DND-41 (cell line): ENCODE data around the gene RBL1.
A peak's percentile ranks its signal among the peaks of the same experiment; 100 is the strongest.

ENCODE experiments used
- ATAC-seq: fragments of 200-7000 bp; cut with Tn5 transposase; 3 replicates; pipeline ENCODE4 v1.9.1; 2021; ENCODE audit warnings: low read depth; ENCODE audit not compliant: insufficient read depth
- DNase-seq: peaks from one replicate; pipeline ENCODE4 v3.0.0-alpha.2; 2020
- H2AFZ ChIP-seq: 2 replicates; pipeline ENCODE4 v1.6.0; 2012; ENCODE audit warnings: low read depth, low read length
- H3K27ac ChIP-seq: 2 replicates; pipeline ENCODE4 v1.5.1; 2012; ENCODE audit warnings: low read length, inconsistent platforms
- H3K27me3 ChIP-seq: fragments of 200-600 bp; sonication (generic); 2 replicates; pipeline ENCODE4 v1.6.0; 2012; ENCODE audit warnings: low read length, mild to moderate bottlenecking, inconsistent platforms; ENCODE audit not compliant: insufficient read depth, poor library complexity
- H3K36me3 ChIP-seq: 2 replicates; pipeline ENCODE4 v1.5.1; 2012; ENCODE audit warnings: low read length, inconsistent platforms; ENCODE audit not compliant: insufficient read depth
- H3K4me1 ChIP-seq: 2 replicates; pipeline ENCODE4 v1.5.1; 2012; ENCODE audit warnings: mild to moderate bottlenecking, low read length; ENCODE audit not compliant: insufficient read depth
- H3K4me2 ChIP-seq: 2 replicates; pipeline ENCODE4 v1.6.0; 2012; ENCODE audit warnings: mild to moderate bottlenecking, moderate library complexity, low read length, inconsistent platforms; ENCODE audit not compliant: insufficient read depth
- H3K4me3 ChIP-seq, 2 experiments: fragments of 200-600 bp in 1 of 2; shearing (Covaris generic) in 1 of 2; 2 replicates each; pipeline ENCODE4 v1.5.1; 2012 to 2016; ENCODE audit warnings: inconsistent platforms in 2 of 2, low read length in 2 of 2, mild to moderate bottlenecking in 2 of 2, low read depth in 1 of 2, moderate library complexity in 1 of 2
- H3K79me2 ChIP-seq: 2 replicates; pipeline ENCODE4 v1.6.0; 2012; ENCODE audit warnings: low read length, inconsistent platforms; ENCODE audit not compliant: insufficient read depth
- H3K9ac ChIP-seq: 2 replicates; pipeline ENCODE4 v1.6.0; 2012; ENCODE audit warnings: low read depth, mild to moderate bottlenecking, inconsistent platforms, low read length, moderate library complexity
- H3K9me3 ChIP-seq: 2 replicates; pipeline ENCODE4 v1.5.1; 2012; ENCODE audit warnings: low read length, moderate library complexity, mild to moderate bottlenecking, inconsistent platforms; ENCODE audit not compliant: insufficient read depth, severe bottlenecking
- H4K20me1 ChIP-seq: 2 replicates; pipeline ENCODE4 v1.6.0; 2012; ENCODE audit warnings: low read length; ENCODE audit not compliant: insufficient read depth
- EZH2 ChIP-seq: IDR thresholded peaks from 3 replicates; pipeline ENCODE4 v1.6.1; 2012; ENCODE audit warnings: borderline replicate concordance, low read depth, mild to moderate bottlenecking, moderate library complexity, low read length, inconsistent platforms; ENCODE audit not compliant: severe bottlenecking
- TF ChIP-seq, protein P1 (sequence below): IDR thresholded peaks from 2 replicates; pipeline ENCODE4 v1.5.1; 2012; ENCODE audit warnings: borderline replicate concordance, low read length, moderate library complexity, mild to moderate bottlenecking; ENCODE audit not compliant: poor library complexity, severe bottlenecking; ENCODE audit errors: extremely low read depth

The RBL1 gene

DNA sequence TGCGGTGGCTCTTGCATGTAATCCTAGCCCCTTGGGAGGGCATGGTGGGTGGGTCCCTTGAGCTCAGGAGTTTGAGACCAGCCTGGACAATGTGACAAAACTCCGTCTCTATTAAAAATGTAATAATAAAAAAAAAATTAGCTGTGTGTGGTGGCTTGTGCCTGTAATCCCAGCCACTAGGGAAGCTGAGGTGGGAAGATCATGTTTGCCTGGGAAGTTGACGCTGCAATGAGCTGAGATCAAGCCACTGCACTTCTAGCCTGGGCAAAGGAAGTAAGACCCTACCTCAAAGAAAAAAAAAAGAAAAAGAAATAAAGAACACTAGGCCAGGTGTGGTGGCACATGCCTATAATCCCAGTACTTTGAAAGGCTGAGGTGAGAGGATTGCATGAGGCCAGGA is 139.8 kb downstream of the RBL1 start:
- TF ChIP-seq, protein P1, sequence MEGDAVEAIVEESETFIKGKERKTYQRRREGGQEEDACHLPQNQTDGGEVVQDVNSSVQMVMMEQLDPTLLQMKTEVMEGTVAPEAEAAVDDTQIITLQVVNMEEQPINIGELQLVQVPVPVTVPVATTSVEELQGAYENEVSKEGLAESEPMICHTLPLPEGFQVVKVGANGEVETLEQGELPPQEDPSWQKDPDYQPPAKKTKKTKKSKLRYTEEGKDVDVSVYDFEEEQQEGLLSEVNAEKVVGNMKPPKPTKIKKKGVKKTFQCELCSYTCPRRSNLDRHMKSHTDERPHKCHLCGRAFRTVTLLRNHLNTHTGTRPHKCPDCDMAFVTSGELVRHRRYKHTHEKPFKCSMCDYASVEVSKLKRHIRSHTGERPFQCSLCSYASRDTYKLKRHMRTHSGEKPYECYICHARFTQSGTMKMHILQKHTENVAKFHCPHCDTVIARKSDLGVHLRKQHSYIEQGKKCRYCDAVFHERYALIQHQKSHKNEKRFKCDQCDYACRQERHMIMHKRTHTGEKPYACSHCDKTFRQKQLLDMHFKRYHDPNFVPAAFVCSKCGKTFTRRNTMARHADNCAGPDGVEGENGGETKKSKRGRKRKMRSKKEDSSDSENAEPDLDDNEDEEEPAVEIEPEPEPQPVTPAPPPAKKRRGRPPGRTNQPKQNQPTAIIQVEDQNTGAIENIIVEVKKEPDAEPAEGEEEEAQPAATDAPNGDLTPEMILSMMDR: no peak
- no peak for TF ChIP-seq EZH2
- no peaks in the 10 kb centered on the region for H3K79me2 ChIP-seq

DNA sequence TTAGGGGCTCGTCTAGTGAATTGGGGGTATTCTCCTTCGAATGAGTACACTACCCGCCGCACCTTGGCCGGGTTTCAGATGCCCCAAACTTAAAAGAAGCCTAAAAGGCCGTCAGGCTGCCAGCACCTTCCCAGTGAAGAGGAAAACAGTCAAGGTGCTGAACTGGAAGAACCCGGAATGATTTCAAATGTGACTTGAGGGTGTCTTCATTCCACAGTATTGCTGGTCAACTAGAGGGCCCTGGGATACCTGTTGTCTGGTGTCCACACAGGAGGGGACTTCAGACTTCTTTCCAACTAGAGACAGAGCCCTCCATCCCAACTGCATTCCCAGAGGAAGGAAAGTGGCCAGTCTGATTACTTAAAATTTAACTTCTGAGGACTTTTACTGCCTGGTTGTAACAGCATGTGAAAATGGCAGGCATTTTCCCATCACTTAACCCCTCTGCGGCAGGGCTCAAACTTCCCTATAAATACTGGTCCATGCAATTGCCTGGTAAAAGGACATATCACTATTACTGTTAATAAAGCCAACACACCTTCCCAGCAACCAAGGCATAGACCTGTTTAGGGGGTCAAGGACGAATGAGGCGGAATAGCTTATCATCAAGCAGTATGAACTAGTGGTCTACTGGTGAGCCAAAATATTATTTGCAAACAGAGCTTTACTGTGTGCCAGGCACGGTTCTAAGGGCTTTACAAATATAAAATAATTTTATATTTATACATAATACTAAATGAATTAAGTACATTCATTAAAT is 143.6 kb downstream of the RBL1 start:
- ATAC-seq: no peak
- Histone ChIP-seq H3K9ac (no peak overlapping the region), H3K27me3 (peaks cover 30% of the 10 kb centered on the region), H2AFZ (no peak overlapping the region), H3K27ac (no peak overlapping the region), H3K4me2 (no peak overlapping the region), H3K79me2 (no peaks in the 10 kb centered on the region), H3K4me3 (no peak overlapping the region), H3K4me1 (peaks cover 24% of the 10 kb centered on the region), H4K20me1 (peaks cover 24% of the 10 kb centered on the region), H3K9me3 (no peaks in the 10 kb centered on the region), H3K36me3 (no peaks in the 10 kb centered on the region)
- no peak for DNase-seq
- no peak for TF ChIP-seq EZH2
- TF ChIP-seq, protein P1: no peak

More for the DNA sequence above, 139.8 kb downstream of the RBL1 start:
- Histone ChIP-seq H4K20me1 (peaks cover 13% of the 10 kb centered on the region), H3K27ac (no peak overlapping the region), H3K4me1 (peaks cover 8% of the 10 kb centered on the region), H3K9me3 (no peaks in the 10 kb centered on the region), H3K9ac (no peak overlapping the region), H2AFZ (no peak overlapping the region), H3K36me3 (no peaks in the 10 kb centered on the region), H3K4me2 (no peak overlapping the region), H3K4me3 (no peak overlapping the region), H3K27me3 (peaks cover 14% of the 10 kb centered on the region)
- no peak for ATAC-seq
- no peak for DNase-seq

DNA sequence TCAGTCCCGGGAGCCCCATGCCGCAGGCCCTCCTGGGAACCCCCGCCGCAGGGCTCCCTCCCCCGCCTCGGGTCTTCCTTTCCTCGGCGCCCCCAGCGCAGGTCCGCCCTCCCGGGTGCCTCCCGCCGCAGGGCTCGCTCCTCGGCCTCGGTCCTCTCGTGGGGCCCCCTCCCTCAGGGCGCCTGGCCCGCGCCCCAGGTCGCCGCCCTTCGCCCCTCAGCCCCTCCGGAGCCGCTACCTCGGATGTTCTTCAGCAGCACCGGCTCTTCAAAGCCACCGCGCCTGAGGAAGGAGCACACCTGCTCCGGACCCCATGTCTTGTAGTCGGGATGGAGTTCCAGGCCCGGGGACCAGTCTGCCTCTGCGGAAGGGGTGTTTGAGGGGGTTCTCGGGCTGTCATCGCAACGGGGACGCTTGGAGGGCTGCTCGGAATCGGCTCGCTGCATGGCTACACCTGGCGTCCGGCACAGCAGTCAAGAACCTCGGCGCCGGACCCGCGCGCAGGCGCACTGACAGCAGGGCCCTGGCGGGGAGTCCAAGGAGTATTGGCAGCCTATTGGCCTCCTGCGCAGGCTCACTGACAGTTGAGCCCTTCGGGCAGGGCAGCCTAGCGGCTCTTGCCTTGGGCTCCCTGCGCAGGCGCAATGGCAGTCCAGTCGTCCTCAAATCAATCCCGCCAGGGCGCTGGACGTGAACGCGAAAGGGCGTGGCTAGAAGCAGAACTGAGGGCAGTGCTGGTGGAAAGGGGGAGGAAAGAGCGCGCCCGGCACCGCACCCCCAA is 144.4 kb downstream of the RBL1 start, which contains the start of gene SAMHD1:
SAMHD1 (minus strand) TSS at position 511 of the 781 bp plus-strand sequence; CDS start at position 446, 65 bp downstream.
- TF ChIP-seq EZH2: peak; percentile 93
- TF ChIP-seq, protein P1: no peak
- H3K4me1 ChIP-seq: peaks cover 30% of the 10 kb centered on the region
- peaks cover 30% of the 10 kb centered on the region for H3K27me3 ChIP-seq
- H4K20me1 ChIP-seq: peaks cover 24% of the 10 kb centered on the region
- DNase-seq: peak; percentile 30
- H3K4me2 ChIP-seq: peak within 1 kb of the TSS; percentile 59
- peak; percentile 54 for ATAC-seq
- no peak within 1 kb of the TSS for H2AFZ ChIP-seq
- H3K27ac ChIP-seq: no peak within 1 kb of the TSS
- no peaks in the 10 kb centered on the region for H3K9me3 ChIP-seq
- no peak within 1 kb of the TSS; the same call in 1 of the 2 replicates for H3K9ac ChIP-seq
- peak within 1 kb of the TSS in 1 of 2 experiments; percentile 40; a peak in 2 of 4 replicates for H3K4me3 ChIP-seq
- no peaks in the 10 kb centered on the region for H3K79me2 ChIP-seq
- no peaks in the 10 kb centered on the region for H3K36me3 ChIP-seq
